K562 (cell line): Measurements from ENCODE around the gene GRAMD2B. TPM values are rescaled to one million over a fixed set of nuclear protein-coding genes. Genes with fewer than 3 reads are reported as not detected.
A peak's percentile ranks its signal among the peaks of the same experiment; 100 is the strongest.

Source experiments
- ATAC-seq: fragments of 200-7000 bp; cut with Tn5 transposase; 3 replicates; pipeline ENCODE4 v1.9.1; 2020; ENCODE audit warnings: moderate library complexity
- BruUV-seq: library from RNA; stranded (reverse); fragments of 400-500 nt; replicated peaks from 2 replicates; lab custom pipeline; 2021; lab: Mats Ljungman, UMichigan
- CTCF ChIA-PET: fragments of 300-600 bp; formaldehyde crosslinking; extraction: SDS; loops from one replicate; lab custom pipeline; 2021; ENCODE audit warnings: low intra/inter-chr PET ratio; lab: Yijun Ruan, JAX
- POLR2A ChIA-PET: fragments of 300-600, 350-650 bp; sonication (Branson Sonifier 250); formaldehyde crosslinking; extraction: SDS; loops from one replicate; lab custom pipeline; 2021; ENCODE audit warnings: antibody characterized with exemption, inconsistent platforms; lab: Yijun Ruan, JAX
- DNase-seq, 4 experiments: peaks; one replicate each; pipeline versions ENCODE4 v3.0.0 to v3.0.0-alpha.2; 2011 to 2018; ENCODE audit warnings: low spot score in 3 of 4, mixed read lengths in 3 of 4; ENCODE audit errors: extremely low read depth in 1 of 4
- FAIRE-seq: peaks from 2 replicates; lab custom pipeline; 2011; peaks lifted over from hg19 to GRCh38; lab: Jason Lieb, UNC
- H2AFZ ChIP-seq: 2 replicates; pipeline ENCODE4 v1.6.0; 2011; ENCODE audit warnings: low read depth, low read length, control low read depth, inconsistent platforms
- H3K27ac ChIP-seq: fragments of 200-600 bp; 3 replicates; pipeline ENCODE4 v1.8.0; 2011; ENCODE audit warnings: low read depth, mild to moderate bottlenecking, control low read depth, inconsistent platforms, low read length, moderate library complexity, mixed read lengths; ENCODE audit errors: extremely low read depth
- H3K27me3 ChIP-seq, 2 experiments: fragments of 300-600 bp in 1 of 2; 2 replicates in 1 of 2; 3 replicates in 1 of 2; pipeline versions ENCODE4 v1.6.0 to v1.8.0; 2011; ENCODE audit warnings: inconsistent platforms in 2 of 2, low read length in 2 of 2, mild to moderate bottlenecking in 1 of 2, mixed read lengths in 1 of 2, moderate library complexity in 1 of 2; ENCODE audit not compliant: control insufficient read depth in 2 of 2, insufficient read depth in 2 of 2
- H3K36me3 ChIP-seq: fragments of 300-600 bp; 3 replicates; pipeline ENCODE4 v1.8.0; 2011; ENCODE audit warnings: mild to moderate bottlenecking, low read length, inconsistent platforms; ENCODE audit not compliant: control insufficient read depth, insufficient read depth
- H3K4me1 ChIP-seq, 2 experiments: fragments of 200-600 bp in 1 of 2; replicated peaks in 1 of 2; 2 replicates in 1 of 2; 3 replicates in 1 of 2; pipeline versions ENCODE4 v1.5.1 to v1.8.0; 2011; ENCODE audit warnings: inconsistent platforms in 2 of 2, low read length in 2 of 2, mild to moderate bottlenecking in 1 of 2, mixed read lengths in 1 of 2, moderate library complexity in 1 of 2; ENCODE audit not compliant: control insufficient read depth in 2 of 2, insufficient read depth in 2 of 2
- H3K4me2 ChIP-seq: 2 replicates; pipeline ENCODE4 v1.6.1; 2011; ENCODE audit warnings: low read length, control low read depth, inconsistent platforms, mixed read lengths; ENCODE audit not compliant: insufficient read depth
- H3K4me3 ChIP-seq: fragments of 200-600 bp; sonication (generic), shearing (Covaris generic); 2 replicates; pipeline ENCODE4 v1.5.1; 2016; ENCODE audit warnings: control low read depth, inconsistent platforms
- H3K79me2 ChIP-seq: fragments of 200-600 bp; 3 replicates; pipeline ENCODE4 v1.8.0; 2011; ENCODE audit warnings: low read length, inconsistent platforms; ENCODE audit not compliant: control insufficient read depth, insufficient read depth
- H3K9ac ChIP-seq, 2 experiments: 2 replicates each; pipeline versions ENCODE4 v1.6.0 to v1.6.1; 2011; ENCODE audit warnings: low read depth in 2 of 2, low read length in 2 of 2, control low read depth in 1 of 2, inconsistent platforms in 1 of 2, mild to moderate bottlenecking in 1 of 2, mixed read lengths in 1 of 2; ENCODE audit not compliant: insufficient read depth in 1 of 2
- H3K9me1 ChIP-seq: one replicate; pipeline ENCODE4 v1.6.0; 2011; ENCODE audit warnings: inconsistent platforms, mild to moderate bottlenecking, low read length, moderate library complexity; ENCODE audit not compliant: control insufficient read depth, insufficient read depth
- H3K9me3 ChIP-seq: replicated peaks from 2 replicates; pipeline ENCODE4 v1.5.1; 2011; ENCODE audit warnings: low read depth, low read length, inconsistent platforms; ENCODE audit not compliant: control insufficient read depth, insufficient read depth
- H4K20me1 ChIP-seq: replicated peaks from 2 replicates; pipeline ENCODE4 v1.6.1; 2011; ENCODE audit warnings: low read length, inconsistent platforms, mixed read lengths; ENCODE audit not compliant: control insufficient read depth, insufficient read depth
- EP400 ChIP-seq: fragments of 450-650 bp; IDR thresholded peaks from 2 replicates; pipeline ENCODE4 v1.6.1; 2017; ENCODE audit warnings: antibody characterized with exemption, mild to moderate bottlenecking, moderate library complexity
- IFI16 ChIP-seq: fragments of 250-450 bp; sonication (Bioruptor Pico); IDR thresholded peaks from 2 replicates; pipeline ENCODE4 v2.1.2; 2022; ENCODE audit warnings: mild to moderate bottlenecking, inconsistent platforms
- RAD21 ChIP-seq, 2 experiments: fragments of 250-450 bp in 1 of 2; fragments of 450-650 bp in 1 of 2; sonication (Bioruptor Pico) in 1 of 2; formaldehyde crosslinking in 1 of 2; IDR thresholded peaks in 1 of 2; conservative IDR thresholded peaks in 1 of 2; 2 replicates each; pipeline versions ENCODE4 v1.4.0 to v1.8.0; 2020 to 2022; ENCODE audit warnings: mild to moderate bottlenecking in 2 of 2, moderate library complexity in 1 of 2
- ZNF217 ChIP-seq: sonication (generic); formaldehyde crosslinking; IDR thresholded peaks from 2 replicates; pipeline ENCODE4 v1.8.0; 2022; ENCODE audit warnings: mild to moderate bottlenecking, missing genetic modification reagents
- ZNF408 ChIP-seq: fragments of 250-450 bp; sonication (Bioruptor Pico); IDR thresholded peaks from 2 replicates; pipeline ENCODE4 v1.4.0; 2020; ENCODE audit warnings: low read depth, mild to moderate bottlenecking, moderate library complexity
- WGBS: fragments of 100-300 bp; shearing (Covaris generic); methylation state at CpG from one replicate; pipeline ENCODE4 v1.1.6; 2016; ENCODE audit warnings: low coverage, mixed read lengths; ENCODE audit not compliant: insufficient coverage; ENCODE audit errors: missing lambda C conversion rate; 5-methylcytosine and 5-hydroxymethylcytosine counted together
- in situ Hi-C: fragments of 300-500 bp; cut with MboI; formaldehyde crosslinking; loops from 4 replicates; pipeline ENCODE4 v1.15.0; 2018; ENCODE audit warnings: inconsistent platforms, mixed read lengths
- intact Hi-C: fragments of 100-400 bp; cut with micrococcal nuclease; formaldehyde crosslinking; loops from 2 replicates; pipeline ENCODE4 v1.14.2; 2022
- polyA plus RNA-seq, 8 experiments: library from polyadenylated mRNA; depleted of rRNA in 4 of 8; stranded (reverse) in 5 of 8; unstranded in 3 of 8; fragments of >200 nt; fragmentation: Nextera tagmentation in 2 of 8; fragmentation: Illumina TruSeq in 1 of 8; extraction: Ambion mirVana in 2 of 8; extraction: Trizol in 1 of 8; gene quantifications; 2 replicates each; pipeline versions ENCODE4 v1.2.1 to v1.2.3, GENCODE V29; 2011 to 2014; ENCODE audit warnings: inconsistent platforms in 1 of 8, missing spikeins in 1 of 8
- total RNA-seq, 7 experiments: library from RNA; depleted of rRNA in 6 of 7; stranded (reverse); fragments of >200 nt in 6 of 7; fragmentation: Illumina TruSeq in 2 of 7; extraction: Trizol in 2 of 7; gene quantifications; 2 replicates each; pipeline versions ENCODE4 v1.2.1 to v1.2.3, GENCODE V29; 2011 to 2021; ENCODE audit warnings: low replicate concordance in 1 of 7
- TF ChIP-seq, protein P1 (sequence below): sonication (generic); formaldehyde crosslinking; IDR thresholded peaks from 2 replicates; pipeline ENCODE4 v1.5.0; 2020; ENCODE audit warnings: missing genetic modification reagents
- TF ChIP-seq, protein P2 (sequence below), 2 experiments: fragments of 250-450 bp in 1 of 2; fragments of 450-650 bp in 1 of 2; sonication (Bioruptor Pico) in 1 of 2; IDR thresholded peaks; 2 replicates each; pipeline versions ENCODE4 v1.6.1 to v1.8.0; 2016 to 2021; ENCODE audit warnings: mild to moderate bottlenecking in 2 of 2, moderate library complexity in 2 of 2, missing compliant biosample characterization in 1 of 2, missing genetic modification characterization in 1 of 2
- TF ChIP-seq, protein P3 (sequence below): fragments of 450-650 bp; formaldehyde crosslinking; IDR thresholded peaks from 2 replicates; pipeline ENCODE4 v1.4.0; 2020; ENCODE audit warnings: mild to moderate bottlenecking, moderate library complexity
- TF ChIP-seq, protein P4 (sequence below), 2 experiments: fragments of 450-650 bp; formaldehyde crosslinking in 1 of 2; IDR thresholded peaks; 2 replicates each; pipeline versions ENCODE4 v1.4.0 to v1.6.1; 2014 to 2020; ENCODE audit warnings: mild to moderate bottlenecking in 2 of 2, borderline replicate concordance in 1 of 2, low read depth in 1 of 2

GRAMD2B gene
- total and polyA plus RNA-seq, 9 of the 15 experiments (the other 6 are each of a cell fraction or from before 2014, with no cell fraction given), result 0.32 to 4.2 (median 1.4) TPM

DNA sequence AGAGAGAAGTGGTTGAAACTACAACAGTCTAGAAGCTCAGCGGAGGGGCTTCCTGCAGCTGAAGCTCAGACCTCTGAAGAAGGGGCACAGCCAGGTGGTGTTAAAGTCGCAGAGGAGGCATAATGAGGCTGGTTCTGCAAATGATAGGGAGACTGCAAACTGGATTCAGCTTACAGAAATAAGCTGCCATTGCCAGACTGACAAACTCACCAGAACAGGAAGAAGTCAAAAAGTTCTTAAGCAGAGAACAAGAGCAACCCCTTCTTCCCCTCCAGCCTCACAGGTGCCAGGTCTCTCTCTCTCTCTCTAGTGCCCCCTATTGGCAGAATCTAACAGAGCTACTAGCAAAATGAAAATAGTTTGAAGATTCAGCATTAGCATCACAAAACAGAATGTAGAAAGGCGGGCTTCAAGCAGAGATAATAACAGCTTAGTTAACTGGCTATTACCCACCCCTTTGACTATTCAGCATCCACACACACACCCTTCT lies 76.7 kb downstream of the GRAMD2B start:
- Histone ChIP-seq H3K27me3 (no peaks in the 10 kb centered on the region), H3K27ac (no peak overlapping the region), H3K9me1 (no peaks in the 10 kb centered on the region), H3K4me3 (no peak overlapping the region), H3K79me2 (no peaks in the 10 kb centered on the region), H3K9me3 (no peaks in the 10 kb centered on the region), H4K20me1 (no peaks in the 10 kb centered on the region), H3K4me2 (no peak overlapping the region), H3K4me1 (peaks cover 0 to 7% of the 10 kb centered on the region in 2 experiments; a peak in 4 of 5 replicates), H2AFZ (peak overlapping the region; percentile 43), H3K9ac (no peak overlapping the region), H3K36me3 (no peaks in the 10 kb centered on the region)
- POLR2A ChIA-PET, result interaction anchor here (0.6 to 2.0 kb wide), 5 partner anchors 12 to 155 kb away, joined by 3 to 8 read pairs (median 3); no protein-coding TSS in a partner anchor
- intact Hi-C loops, result loop anchor here (2.0 kb wide), 1 partner anchor 39 kb away; no protein-coding TSS in a partner anchor
- FAIRE-seq (peak; percentile 77), ATAC-seq (peak; percentile 77), DNase-seq (peak; percentile 35 to 66 (median 40))
- in situ Hi-C loops, result no loop called here
- no TSS peak for BruUV-seq
- 44% methylated on average over 3 of the region's 3 CpGs for WGBS
- CTCF ChIA-PET, result no interaction called here
- TF ChIP-seq ZNF217 (CRISPR knock-in tag), result no peak
- TF ChIP-seq IFI16, result no peak
- TF ChIP-seq ZNF408 (CRISPR knock-in tag), result no peak
- TF ChIP-seq, protein P1, sequence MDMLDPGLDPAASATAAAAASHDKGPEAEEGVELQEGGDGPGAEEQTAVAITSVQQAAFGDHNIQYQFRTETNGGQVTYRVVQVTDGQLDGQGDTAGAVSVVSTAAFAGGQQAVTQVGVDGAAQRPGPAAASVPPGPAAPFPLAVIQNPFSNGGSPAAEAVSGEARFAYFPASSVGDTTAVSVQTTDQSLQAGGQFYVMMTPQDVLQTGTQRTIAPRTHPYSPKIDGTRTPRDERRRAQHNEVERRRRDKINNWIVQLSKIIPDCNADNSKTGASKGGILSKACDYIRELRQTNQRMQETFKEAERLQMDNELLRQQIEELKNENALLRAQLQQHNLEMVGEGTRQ (CRISPR knock-in tag), result no peak
- TF ChIP-seq, protein P2, sequence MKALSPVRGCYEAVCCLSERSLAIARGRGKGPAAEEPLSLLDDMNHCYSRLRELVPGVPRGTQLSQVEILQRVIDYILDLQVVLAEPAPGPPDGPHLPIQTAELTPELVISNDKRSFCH (CRISPR knock-in tag; IDR thresholded peaks at IDR 0.05), result no peak
- TF ChIP-seq, protein P2 (tag; IDR thresholded peaks at IDR 0.05), result no peak
- peak; percentile 28 to 43; a peak in 3 of 4 replicates for TF ChIP-seq RAD21 (CRISPR knock-in tag; conservative IDR thresholded peaks at IDR 0.05 in 1 of 2, IDR thresholded peaks at IDR 0.05 in 1 of 2)
- no peak for TF ChIP-seq EP400
- TF ChIP-seq, protein P3, sequence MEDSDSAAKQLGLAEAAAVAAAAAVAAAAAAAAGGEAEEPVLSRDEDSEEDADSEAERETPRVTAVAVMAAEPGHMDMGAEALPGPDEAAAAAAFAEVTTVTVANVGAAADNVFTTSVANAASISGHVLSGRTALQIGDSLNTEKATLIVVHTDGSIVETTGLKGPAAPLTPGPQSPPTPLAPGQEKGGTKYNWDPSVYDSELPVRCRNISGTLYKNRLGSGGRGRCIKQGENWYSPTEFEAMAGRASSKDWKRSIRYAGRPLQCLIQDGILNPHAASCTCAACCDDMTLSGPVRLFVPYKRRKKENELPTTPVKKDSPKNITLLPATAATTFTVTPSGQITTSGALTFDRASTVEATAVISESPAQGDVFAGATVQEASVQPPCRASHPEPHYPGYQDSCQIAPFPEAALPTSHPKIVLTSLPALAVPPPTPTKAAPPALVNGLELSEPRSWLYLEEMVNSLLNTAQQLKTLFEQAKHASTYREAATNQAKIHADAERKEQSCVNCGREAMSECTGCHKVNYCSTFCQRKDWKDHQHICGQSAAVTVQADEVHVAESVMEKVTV (CRISPR knock-in tag), result no peak
- TF ChIP-seq, protein P4, sequence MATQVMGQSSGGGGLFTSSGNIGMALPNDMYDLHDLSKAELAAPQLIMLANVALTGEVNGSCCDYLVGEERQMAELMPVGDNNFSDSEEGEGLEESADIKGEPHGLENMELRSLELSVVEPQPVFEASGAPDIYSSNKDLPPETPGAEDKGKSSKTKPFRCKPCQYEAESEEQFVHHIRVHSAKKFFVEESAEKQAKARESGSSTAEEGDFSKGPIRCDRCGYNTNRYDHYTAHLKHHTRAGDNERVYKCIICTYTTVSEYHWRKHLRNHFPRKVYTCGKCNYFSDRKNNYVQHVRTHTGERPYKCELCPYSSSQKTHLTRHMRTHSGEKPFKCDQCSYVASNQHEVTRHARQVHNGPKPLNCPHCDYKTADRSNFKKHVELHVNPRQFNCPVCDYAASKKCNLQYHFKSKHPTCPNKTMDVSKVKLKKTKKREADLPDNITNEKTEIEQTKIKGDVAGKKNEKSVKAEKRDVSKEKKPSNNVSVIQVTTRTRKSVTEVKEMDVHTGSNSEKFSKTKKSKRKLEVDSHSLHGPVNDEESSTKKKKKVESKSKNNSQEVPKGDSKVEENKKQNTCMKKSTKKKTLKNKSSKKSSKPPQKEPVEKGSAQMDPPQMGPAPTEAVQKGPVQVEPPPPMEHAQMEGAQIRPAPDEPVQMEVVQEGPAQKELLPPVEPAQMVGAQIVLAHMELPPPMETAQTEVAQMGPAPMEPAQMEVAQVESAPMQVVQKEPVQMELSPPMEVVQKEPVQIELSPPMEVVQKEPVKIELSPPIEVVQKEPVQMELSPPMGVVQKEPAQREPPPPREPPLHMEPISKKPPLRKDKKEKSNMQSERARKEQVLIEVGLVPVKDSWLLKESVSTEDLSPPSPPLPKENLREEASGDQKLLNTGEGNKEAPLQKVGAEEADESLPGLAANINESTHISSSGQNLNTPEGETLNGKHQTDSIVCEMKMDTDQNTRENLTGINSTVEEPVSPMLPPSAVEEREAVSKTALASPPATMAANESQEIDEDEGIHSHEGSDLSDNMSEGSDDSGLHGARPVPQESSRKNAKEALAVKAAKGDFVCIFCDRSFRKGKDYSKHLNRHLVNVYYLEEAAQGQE (IDR thresholded peaks at IDR 0.05; ENCODE audit: borderline replicate concordance), result peak; percentile 22; the same call in 1 of the 2 replicates
- TF ChIP-seq, protein P4 (CRISPR knock-in tag; IDR thresholded peaks at IDR 0.05; ENCODE audit: low read depth), result no peak
